Measurements from ENCODE around the gene ZNF326.
A peak's percentile ranks its signal among the peaks of the same experiment; 100 is the strongest.
"Not testable (repeated sequence)": the region's sequence is repeated elsewhere in the genome, so short reads cannot be mapped to it uniquely, and the experiment has no call there.

Gene ZNF326

DNA sequence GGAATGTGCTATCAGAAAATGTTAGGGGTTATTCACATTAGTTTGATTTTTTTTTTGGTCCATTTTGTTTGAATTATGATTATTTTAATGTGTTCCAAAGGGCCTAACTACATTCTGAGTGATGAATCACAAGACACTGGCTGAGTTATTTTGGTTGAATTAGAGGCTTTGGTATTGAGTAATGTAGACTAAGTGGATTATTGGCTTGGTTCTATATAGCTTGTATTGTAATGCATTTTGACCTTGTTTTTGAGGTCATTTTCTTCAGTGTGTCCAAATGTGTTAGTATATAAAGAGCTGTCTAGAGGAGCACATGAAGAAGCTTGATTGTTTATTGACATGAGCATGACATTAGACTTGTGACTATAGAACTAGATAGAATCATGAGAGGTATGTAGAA is 3.4 kb downstream of the ZNF326 start:
- no peak for DNase-seq (ENCODE audit: low read depth)

DNA sequence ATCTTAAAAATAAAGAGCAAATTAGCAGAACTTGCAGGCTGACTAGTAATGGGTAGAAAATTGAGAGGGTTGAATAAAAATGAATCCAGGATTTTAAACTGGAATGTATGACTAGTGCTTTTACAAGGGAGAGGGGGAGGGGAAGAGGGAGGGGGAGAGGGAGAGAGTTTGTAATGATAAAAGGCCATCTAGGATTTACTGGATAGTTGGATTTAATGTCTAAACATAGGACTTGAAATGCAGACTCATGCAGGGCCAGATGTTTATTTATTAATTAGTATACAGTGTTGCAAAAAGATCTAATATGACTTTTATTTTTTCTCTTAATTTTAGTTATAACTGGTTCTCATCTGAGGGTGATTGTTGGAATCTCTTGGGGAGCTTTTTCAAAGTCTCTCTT is 4.3 kb downstream of the ZNF326 start:
- no peak for DNase-seq (ENCODE audit: low read depth)

DNA sequence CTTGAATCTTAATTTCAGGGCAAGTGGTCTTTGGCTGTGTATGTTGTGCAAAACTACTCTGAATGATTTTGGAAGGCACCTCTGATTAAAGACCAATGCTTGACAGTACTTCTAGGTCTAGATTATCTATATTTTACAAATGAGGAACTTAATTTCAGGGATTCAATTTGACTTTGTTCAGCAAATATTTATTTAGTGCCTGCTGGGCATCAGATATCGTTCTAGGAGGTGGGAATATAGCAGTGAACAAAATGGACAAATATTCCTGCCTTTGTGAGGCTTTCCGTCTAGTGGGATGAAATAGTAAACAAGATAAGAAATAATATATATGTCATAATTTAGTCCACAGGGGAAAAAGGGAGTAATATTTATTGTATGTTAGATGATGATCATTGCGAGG is 4.7 kb downstream of the ZNF326 start:
- DNase-seq (ENCODE audit: low read depth): no peak

DNA sequence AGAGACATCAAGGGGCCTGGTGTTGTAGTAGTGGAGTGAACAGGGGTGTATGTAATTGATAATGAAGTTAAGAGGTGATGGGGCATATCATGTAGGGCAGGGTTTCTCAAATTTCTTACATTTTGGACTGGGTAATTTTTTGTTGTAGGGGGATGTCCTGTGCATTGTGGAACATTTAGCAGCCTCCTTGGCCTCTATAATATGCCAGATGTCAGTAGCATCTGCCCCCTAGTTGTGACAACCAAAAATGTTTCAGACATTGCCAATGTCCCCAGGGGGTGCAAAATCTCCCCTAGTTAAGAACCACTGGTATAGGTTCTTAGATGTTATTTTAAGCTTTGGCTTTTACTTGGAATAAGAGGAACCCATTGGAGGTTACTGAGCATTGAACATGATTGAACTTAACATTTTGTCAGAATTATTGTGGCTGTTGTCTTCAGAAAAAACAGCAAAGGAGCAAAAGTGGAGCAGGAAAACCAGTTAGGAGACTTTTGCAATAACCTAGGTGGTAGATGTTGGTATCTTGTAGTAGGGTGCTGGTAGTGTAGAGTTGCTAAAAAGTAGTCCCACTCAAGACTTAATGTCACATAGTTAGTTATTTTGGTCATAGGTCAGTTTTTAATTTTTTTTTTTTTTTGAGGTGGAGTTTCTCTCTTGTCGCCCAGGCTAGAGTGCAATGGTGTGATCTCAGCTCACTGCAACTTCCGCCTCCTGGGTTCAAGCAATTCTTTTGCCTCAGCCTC is 6.2 kb downstream of the ZNF326 start:
- DNase-seq (ENCODE audit: low read depth): no peak

DNA sequence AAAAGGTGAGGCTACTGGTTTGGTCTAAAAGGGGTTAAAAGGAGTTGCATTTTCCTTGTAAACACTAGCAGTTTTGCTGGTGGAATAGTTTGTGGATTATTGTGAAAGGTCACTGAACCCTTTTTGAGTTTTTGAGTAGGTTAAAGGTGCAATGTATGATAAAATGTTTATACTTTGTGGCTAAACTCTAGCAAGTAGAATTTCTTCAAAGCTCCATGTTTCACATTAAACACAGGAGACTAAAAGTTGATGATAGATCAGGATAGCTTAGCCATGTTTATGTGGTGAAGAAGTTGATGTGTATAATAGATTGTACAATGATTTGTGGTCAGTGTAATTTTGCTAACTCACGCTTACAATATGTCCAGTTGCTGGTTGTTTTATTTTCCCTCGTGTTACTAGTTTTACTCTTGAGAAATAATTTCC is 13.1 kb downstream of the ZNF326 start:
- DNase-seq (ENCODE audit: low read depth): no peak

DNA sequence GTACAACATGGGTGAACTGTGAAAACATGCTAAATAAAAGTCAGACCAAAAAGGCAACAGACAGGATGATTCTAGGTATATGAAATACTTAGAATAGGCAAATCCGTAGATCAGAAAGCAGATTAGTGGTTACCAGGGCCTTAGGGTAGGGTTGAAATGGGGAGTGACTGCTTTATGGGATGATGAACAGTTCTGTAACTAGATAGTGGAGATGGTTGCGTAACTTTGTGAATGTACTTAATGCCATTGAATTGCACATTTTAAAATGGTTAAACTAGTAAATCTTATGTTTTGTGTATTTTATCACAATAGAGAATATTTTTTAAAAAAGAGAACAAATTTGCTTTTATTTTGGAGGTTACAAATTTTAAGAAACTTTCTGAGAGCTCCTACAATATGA is 17.4 kb downstream of the ZNF326 start:
- no peak for DNase-seq (ENCODE audit: low read depth)

GRCh38 chr1:90023691-90024090 is 28.8 kb downstream of the ZNF326 start:
- DNase-seq (ENCODE audit: low read depth): no peak

- DNase-seq (ENCODE audit: low read depth): no peak
Measured at GRCh38 chr1:90027281-90027680, 32.4 kb downstream of the ZNF326 start.

DNA sequence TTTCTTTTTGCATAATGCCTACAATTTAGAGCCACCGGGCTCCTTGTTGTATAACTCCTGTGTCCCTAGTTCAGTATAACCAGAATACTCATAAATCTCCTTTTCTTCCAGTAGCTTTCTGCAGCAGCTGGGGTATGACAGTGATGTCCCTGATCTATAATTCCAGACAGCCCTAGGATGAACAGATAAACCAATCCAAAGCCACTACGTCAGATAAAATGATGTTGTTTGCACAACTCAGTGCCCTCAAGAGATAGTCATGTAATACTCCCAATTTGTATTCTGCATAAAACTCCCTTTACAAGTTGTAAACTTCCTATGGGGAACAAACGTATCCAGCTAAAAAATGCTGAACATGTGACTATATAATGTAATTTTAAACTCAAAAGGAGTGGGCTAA is 44.7 kb downstream of the ZNF326 start:
- DNase-seq (ENCODE audit: low read depth): no peak

GRCh38 chr1:90043586-90043985 is 48.7 kb downstream of the ZNF326 start:
- DNase-seq (ENCODE audit: low read depth): no peak

DNA sequence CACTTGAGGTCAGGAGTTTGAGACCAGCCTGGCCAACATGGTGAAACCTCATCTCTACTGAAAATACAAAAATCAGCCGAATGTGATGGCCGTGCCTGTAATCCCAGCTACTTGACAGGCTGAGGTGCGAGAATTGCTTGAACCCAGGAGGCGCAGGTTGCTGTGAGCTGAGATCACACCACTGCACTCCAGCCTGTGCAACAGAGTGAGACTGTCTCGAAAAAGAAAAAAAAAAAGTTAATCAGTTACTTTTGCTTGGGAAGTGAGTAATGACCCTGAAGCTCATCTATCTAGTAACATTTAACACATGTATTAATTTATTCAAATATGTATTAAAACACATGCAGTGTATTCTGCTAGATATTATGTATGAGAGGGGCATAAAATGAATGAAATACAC is 49.4 kb downstream of the ZNF326 start:
- DNase-seq (ENCODE audit: low read depth): no peak

GRCh38 chr1:90045853-90046563 is 51.1 kb downstream of the ZNF326 start:
- peak; percentile 9 for DNase-seq (ENCODE audit: low read depth)

DNA sequence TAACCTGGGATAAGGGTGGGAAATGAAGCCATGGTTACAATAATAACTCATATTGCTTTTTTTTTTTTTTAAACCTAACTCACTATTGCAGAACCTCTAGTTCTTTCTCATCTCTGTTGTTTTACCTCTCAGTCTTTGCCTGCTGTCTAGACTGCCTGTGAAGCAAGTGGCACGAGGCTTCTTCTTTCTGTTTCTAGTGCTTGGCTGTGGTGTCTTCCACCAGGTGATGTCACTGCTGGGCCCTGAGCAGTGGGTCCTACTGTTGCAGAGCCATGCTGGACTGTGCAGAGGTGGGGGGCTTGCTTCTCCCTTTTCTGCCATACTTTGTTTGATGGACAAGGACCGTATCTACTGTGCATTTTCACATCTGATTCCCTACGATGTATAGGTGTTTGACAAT is 51.7 kb downstream of the ZNF326 start:
- DNase-seq (ENCODE audit: low read depth): no peak

GRCh38 chr1:90048043-90048442 is 53.1 kb downstream of the ZNF326 start:
- no peak for DNase-seq (ENCODE audit: low read depth)

- not testable (repeated sequence) for DNase-seq (ENCODE audit: low read depth)
Measured at GRCh38 chr1:90062700-90063643, 68.1 kb downstream of the ZNF326 start.

DNA sequence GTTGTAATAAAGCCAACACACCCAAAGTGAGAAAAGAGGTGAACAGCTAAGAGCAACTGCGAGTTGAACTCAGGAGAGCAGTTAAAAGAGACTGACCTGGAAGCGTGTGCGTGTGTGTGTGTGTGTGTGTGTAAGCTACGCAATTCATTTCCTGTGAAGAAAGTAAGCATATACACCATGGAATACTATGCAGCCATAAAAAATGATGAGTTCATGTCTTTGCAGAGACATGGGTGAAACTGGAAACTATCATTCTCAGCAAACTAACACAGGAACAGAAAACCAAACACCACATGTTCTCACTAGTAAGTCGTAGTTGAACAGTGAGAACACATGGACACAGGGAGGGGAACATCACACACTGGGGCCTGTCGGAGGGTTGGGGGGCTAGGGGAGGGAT is 69.2 kb downstream of the ZNF326 start:
- DNase-seq (ENCODE audit: low read depth): not testable (repeated sequence)

- no peak for DNase-seq (ENCODE audit: low read depth)
Measured at GRCh38 chr1:90067194-90067931, 72.5 kb downstream of the ZNF326 start.

GRCh38 chr1:90068611-90069280 is 73.8 kb downstream of the ZNF326 start:
- DNase-seq (ENCODE audit: low read depth): no peak

- no peak for DNase-seq (ENCODE audit: low read depth)
Measured at GRCh38 chr1:90074137-90074536, 79.2 kb downstream of the ZNF326 start.

DNA sequence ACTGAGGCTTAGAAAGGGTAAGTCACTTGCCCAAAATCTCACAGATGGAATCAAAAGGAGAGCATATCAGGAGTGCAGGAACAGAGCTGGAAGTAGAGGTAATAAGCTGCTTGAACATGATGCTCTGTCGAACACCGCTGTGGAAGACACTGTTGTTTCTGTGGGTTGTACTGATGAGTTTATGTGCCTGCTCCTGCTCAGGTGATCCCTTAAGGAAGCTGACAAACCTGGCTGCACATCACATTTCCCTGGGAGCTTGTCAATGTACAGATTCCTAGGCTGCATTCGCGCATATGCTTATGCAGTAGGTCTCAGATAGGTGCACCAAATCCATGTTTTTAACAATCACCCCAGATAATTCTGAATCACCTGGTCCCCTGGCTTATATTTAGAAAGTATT is 79.7 kb downstream of the ZNF326 start:
- no peak for DNase-seq (ENCODE audit: low read depth)

DNA sequence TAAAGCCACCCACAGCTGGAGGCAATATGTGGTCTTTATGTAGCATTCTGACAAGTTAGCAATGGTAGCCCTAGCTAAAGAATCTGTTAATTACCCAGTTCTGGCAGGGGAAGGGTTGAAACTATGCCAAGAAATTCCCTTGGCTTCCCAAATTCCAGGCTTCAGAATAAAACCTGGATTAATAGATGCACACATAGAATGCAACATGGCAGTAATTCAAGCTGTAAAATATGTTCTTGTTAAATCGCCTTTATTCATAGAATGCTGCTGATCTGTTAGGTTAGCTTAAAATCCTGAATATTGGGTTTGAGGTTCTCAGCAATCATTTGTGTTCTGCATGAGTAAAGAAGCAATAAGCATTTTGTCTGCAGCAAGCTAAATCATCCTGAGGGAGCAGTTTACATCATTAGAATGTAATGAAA is 80.1 kb downstream of the ZNF326 start:
- DNase-seq (ENCODE audit: low read depth): no peak

Measured in fibroblast of the conjunctiva (primary cell).